ENCODE data around the gene RNMT.

- TF ChIP-seq CTCF (conservative IDR thresholded peaks at IDR 0.05; ENCODE audit: low read length): no peak
- no peak for TF ChIP-seq EZH2phosphoT487 (IDR thresholded peaks at IDR 0.05; ENCODE audit: borderline replicate concordance, low read depth, low read length)
Measured at GRCh38 chr18:13681701-13682100, 44.8 kb upstream of the RNMT start.
